K562 (cell line): ENCODE data around the gene PRICKLE4.

Source experiments
- CHCHD3 ChIP-seq: fragments of 250-450 bp; sonication (Bioruptor Pico); IDR thresholded peaks from 2 replicates; pipeline ENCODE4 v2.1.2; 2022; ENCODE audit warnings: mild to moderate bottlenecking
- NR4A1 ChIP-seq, 2 experiments: fragments of 250-450 bp in 1 of 2; fragments of 450-650 bp in 1 of 2; sonication (Bioruptor Pico) in 1 of 2; IDR thresholded peaks; 2 replicates each; pipeline versions ENCODE4 v1.4.0 to v1.6.1; 2016 to 2020; ENCODE audit warnings: mild to moderate bottlenecking in 2 of 2, missing compliant biosample characterization in 1 of 2, missing genetic modification characterization in 1 of 2, moderate library complexity in 1 of 2
- ZNF436 ChIP-seq: fragments of 250-450, 450-650 bp; sonication (Bioruptor Pico); formaldehyde crosslinking; IDR thresholded peaks from 2 replicates; pipeline ENCODE4 v1.7.0; 2020; ENCODE audit warnings: mild to moderate bottlenecking

DNA sequence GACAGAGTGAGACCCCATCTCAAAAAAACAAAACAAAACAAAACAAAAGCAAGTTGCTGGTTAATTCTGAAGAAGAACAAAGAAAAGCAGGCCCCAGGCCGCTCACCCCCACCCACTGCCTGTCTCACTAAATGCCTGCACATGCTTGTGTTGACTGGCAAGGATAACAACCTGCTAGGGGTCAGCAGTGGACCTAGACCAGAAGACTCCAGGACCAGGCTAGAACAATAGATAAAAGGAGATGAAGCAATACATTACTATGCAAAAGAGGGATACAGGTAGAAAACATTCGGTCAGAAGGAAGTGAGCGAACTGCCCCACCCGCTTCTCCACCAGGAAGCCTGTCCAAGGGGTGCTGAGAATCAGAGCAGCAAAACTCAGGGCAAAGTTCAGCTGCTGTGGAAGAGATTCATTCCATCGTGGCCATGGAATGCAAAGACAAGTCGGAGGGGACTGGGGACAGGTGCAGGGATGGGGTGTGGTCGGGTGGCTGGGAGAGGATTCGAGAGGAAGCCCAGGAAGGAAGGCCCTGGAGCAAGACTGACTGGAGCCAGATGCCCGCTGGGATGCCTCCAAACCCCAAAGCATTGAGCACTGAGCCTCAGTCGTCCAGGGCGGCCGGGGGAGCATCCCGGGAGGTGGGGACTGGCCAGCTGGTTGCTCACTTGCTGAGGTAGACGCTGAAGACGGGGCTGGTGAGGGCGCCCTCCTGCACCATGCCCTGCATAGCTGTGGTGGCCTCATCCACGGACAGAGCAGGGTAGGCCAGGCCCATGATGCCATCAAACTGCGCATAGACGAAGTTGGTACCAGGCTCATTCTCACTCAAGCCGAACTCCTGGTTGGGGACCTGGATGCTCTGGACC is 38.7 kb upstream of the PRICKLE4 start:
- TF ChIP-seq NR4A1 (CRISPR knock-in tag; IDR thresholded peaks at IDR 0.05) (no peak), NR4A1 (tag; IDR thresholded peaks at IDR 0.05) (no peak), CHCHD3 (CRISPR knock-in tag) (no peak), ZNF436 (CRISPR knock-in tag) (no peak)
